K562 (cell line): ENCODE data around the gene HSPH1. TPM values are rescaled to one million over a fixed set of nuclear protein-coding genes. Genes with fewer than 3 reads are reported as not detected.

Source experiments
- ATF6 ChIP-seq: sonication (generic); formaldehyde crosslinking; IDR thresholded peaks from 2 replicates; pipeline ENCODE4 v1.4.0; 2020; ENCODE audit warnings: mild to moderate bottlenecking, missing genetic modification reagents
- HDAC6 ChIP-seq: IDR thresholded peaks from 2 replicates; pipeline ENCODE4 v1.6.1; 2012; ENCODE audit warnings: low read depth, mild to moderate bottlenecking, control low read depth, inconsistent platforms, low read length, moderate library complexity
- HMG20B ChIP-seq: fragments of 250-450 bp; sonication (Bioruptor Pico); IDR thresholded peaks from 2 replicates; pipeline ENCODE4 v1.5.0; 2021; ENCODE audit warnings: mild to moderate bottlenecking
- KDM2B ChIP-seq: fragments of 250-450 bp; sonication (Bioruptor Pico); IDR thresholded peaks from 2 replicates; pipeline ENCODE4 v1.8.0; 2021; ENCODE audit warnings: mild to moderate bottlenecking, moderate library complexity
- MEIS2 ChIP-seq: fragments of 450-650 bp; IDR thresholded peaks from 2 replicates; pipeline ENCODE4 v1.6.1; 2014; ENCODE audit warnings: mild to moderate bottlenecking; ENCODE audit not compliant: partially characterized antibody
- SMARCB1 ChIP-seq: IDR thresholded peaks from 2 replicates; pipeline ENCODE4 v1.6.1; 2011; ENCODE audit warnings: improper control_type of control experiment, low read depth; ENCODE audit not compliant: insufficient read length
- ZBTB8A ChIP-seq: fragments of 450-650 bp; IDR thresholded peaks from 2 replicates; pipeline ENCODE4 v1.6.1; 2018; ENCODE audit warnings: mild to moderate bottlenecking, moderate library complexity; ENCODE audit not compliant: partially characterized antibody
- ZNF253 ChIP-seq: fragments of 250-450 bp; sonication (Bioruptor Pico); conservative IDR thresholded peaks from 2 replicates; pipeline ENCODE4 v1.6.1; 2021; ENCODE audit warnings: mild to moderate bottlenecking
- ZNF354B ChIP-seq: fragments of 250-450 bp; sonication (Bioruptor Pico); IDR thresholded peaks from 2 replicates; pipeline ENCODE4 v1.4.0; 2020
- ZNF586 ChIP-seq: fragments of 450-650 bp; formaldehyde crosslinking; conservative IDR thresholded peaks from 2 replicates; pipeline ENCODE4 v1.4.0; 2020; ENCODE audit warnings: mild to moderate bottlenecking, moderate library complexity
- ZNF609 ChIP-seq: sonication (generic); formaldehyde crosslinking; IDR thresholded peaks from 2 replicates; pipeline ENCODE4 v1.8.1; 2023; ENCODE audit warnings: missing genetic modification reagents, mild to moderate bottlenecking, borderline replicate concordance
- ZNF76 ChIP-seq: fragments of 250-450 bp; sonication (Bioruptor Pico); IDR thresholded peaks from 2 replicates; pipeline ENCODE4 v1.4.0; 2020; ENCODE audit warnings: mild to moderate bottlenecking, moderate library complexity, borderline replicate concordance
- polyA plus RNA-seq, 8 experiments: library from polyadenylated mRNA; depleted of rRNA in 4 of 8; stranded (reverse) in 5 of 8; unstranded in 3 of 8; fragments of >200 nt; fragmentation: Nextera tagmentation in 2 of 8; fragmentation: Illumina TruSeq in 1 of 8; extraction: Ambion mirVana in 2 of 8; extraction: Trizol in 1 of 8; gene quantifications; 2 replicates each; pipeline versions ENCODE4 v1.2.1 to v1.2.3, GENCODE V29; 2011 to 2014; ENCODE audit warnings: inconsistent platforms in 1 of 8, missing spikeins in 1 of 8
- total RNA-seq, 7 experiments: library from RNA; depleted of rRNA in 6 of 7; stranded (reverse); fragments of >200 nt in 6 of 7; fragmentation: Illumina TruSeq in 2 of 7; extraction: Trizol in 2 of 7; gene quantifications; 2 replicates each; pipeline versions ENCODE4 v1.2.1 to v1.2.3, GENCODE V29; 2011 to 2021; ENCODE audit warnings: low replicate concordance in 1 of 7
- TF ChIP-seq, protein P1 (sequence below): fragments of 200-800 bp; sonication (Bioruptor generic); IDR thresholded peaks from 2 replicates; pipeline ENCODE4 v1.6.1; 2017; ENCODE audit warnings: missing genetic modification characterization, missing compliant biosample characterization
- TF ChIP-seq, protein P2 (sequence below), 2 experiments: fragments of 450-650 bp in 1 of 2; sonication (generic) in 1 of 2; formaldehyde crosslinking; conservative IDR thresholded peaks; 2 replicates each; pipeline versions ENCODE4 v1.4.0 to v1.8.1; 2020 to 2022; ENCODE audit warnings: mild to moderate bottlenecking in 1 of 2, missing genetic modification reagents in 1 of 2
- TF ChIP-seq, protein P3 (sequence below): fragments of 450-650 bp; formaldehyde crosslinking; IDR thresholded peaks from 2 replicates; pipeline ENCODE4 v1.4.0; 2020; ENCODE audit warnings: mild to moderate bottlenecking, moderate library complexity
- TF ChIP-seq, protein P4 (sequence below): IDR thresholded peaks from 2 replicates; pipeline ENCODE4 v1.6.1; 2011; ENCODE audit not compliant: insufficient read length; ENCODE audit errors: extremely low read depth

HSPH1 gene
- total and polyA plus RNA-seq, 9 of the 15 experiments (the other 6 are each of a cell fraction or from before 2014, with no cell fraction given) = 34.6 to 104 (median 64.7) TPM

DNA sequence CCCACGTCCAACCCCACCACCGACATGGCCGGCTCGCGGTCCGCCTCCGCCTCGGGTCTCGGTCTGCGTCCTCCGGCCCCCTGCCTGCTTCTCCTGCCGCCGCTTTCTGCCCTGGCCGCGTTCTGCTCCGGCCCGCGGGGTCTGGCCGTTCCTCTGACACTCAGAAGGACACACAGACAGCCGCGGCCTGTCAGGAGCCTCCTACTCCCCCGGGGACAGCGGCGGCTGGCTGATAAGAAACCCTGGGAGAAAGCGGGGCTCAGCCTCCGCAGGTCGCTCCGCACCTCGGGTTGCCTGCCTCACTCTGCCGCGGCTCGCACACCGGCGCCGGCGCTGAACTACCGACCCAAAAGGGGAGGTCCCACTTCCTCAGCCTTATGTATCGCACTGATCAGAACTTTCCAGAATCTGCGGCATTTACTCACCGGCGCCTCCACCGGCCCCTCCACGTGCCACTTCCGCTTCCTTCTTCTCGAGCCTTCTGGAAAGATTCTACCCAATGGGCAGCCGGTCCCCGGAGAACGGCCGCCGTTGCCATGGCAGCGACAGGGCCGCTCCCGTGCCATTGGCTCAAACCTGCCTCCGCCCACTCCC lies at the start of gene HSPH1 (continued):
- TF ChIP-seq, protein P1, sequence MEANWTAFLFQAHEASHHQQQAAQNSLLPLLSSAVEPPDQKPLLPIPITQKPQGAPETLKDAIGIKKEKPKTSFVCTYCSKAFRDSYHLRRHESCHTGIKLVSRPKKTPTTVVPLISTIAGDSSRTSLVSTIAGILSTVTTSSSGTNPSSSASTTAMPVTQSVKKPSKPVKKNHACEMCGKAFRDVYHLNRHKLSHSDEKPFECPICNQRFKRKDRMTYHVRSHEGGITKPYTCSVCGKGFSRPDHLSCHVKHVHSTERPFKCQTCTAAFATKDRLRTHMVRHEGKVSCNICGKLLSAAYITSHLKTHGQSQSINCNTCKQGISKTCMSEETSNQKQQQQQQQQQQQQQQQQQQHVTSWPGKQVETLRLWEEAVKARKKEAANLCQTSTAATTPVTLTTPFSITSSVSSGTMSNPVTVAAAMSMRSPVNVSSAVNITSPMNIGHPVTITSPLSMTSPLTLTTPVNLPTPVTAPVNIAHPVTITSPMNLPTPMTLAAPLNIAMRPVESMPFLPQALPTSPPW (CRISPR knock-in tag) = no peak
- TF ChIP-seq, protein P2, sequence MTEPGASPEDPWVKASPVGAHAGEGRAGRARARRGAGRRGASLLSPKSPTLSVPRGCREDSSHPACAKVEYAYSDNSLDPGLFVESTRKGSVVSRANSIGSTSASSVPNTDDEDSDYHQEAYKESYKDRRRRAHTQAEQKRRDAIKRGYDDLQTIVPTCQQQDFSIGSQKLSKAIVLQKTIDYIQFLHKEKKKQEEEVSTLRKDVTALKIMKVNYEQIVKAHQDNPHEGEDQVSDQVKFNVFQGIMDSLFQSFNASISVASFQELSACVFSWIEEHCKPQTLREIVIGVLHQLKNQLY (CRISPR knock-in tag; conservative IDR thresholded peaks at IDR 0.05) = no peak
- no peak for TF ChIP-seq KDM2B (CRISPR knock-in tag)
- TF ChIP-seq ZNF76 (CRISPR knock-in tag) = no peak
- TF ChIP-seq, protein P3, sequence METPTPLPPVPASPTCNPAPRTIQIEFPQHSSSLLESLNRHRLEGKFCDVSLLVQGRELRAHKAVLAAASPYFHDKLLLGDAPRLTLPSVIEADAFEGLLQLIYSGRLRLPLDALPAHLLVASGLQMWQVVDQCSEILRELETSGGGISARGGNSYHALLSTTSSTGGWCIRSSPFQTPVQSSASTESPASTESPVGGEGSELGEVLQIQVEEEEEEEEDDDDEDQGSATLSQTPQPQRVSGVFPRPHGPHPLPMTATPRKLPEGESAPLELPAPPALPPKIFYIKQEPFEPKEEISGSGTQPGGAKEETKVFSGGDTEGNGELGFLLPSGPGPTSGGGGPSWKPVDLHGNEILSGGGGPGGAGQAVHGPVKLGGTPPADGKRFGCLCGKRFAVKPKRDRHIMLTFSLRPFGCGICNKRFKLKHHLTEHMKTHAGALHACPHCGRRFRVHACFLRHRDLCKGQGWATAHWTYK (CRISPR knock-in tag) = no peak
- TF ChIP-seq ZNF586 (CRISPR knock-in tag) = no peak
- no peak for TF ChIP-seq ZNF253 (CRISPR knock-in tag)
- TF ChIP-seq, protein P4, sequence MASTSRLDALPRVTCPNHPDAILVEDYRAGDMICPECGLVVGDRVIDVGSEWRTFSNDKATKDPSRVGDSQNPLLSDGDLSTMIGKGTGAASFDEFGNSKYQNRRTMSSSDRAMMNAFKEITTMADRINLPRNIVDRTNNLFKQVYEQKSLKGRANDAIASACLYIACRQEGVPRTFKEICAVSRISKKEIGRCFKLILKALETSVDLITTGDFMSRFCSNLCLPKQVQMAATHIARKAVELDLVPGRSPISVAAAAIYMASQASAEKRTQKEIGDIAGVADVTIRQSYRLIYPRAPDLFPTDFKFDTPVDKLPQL = no peak
- no peak for TF ChIP-seq ZNF354B (CRISPR knock-in tag)
- no peak for TF ChIP-seq MEIS2
- TF ChIP-seq ZBTB8A = no peak
- no peak for TF ChIP-seq ZNF609 (CRISPR knock-in tag)
- no peak for TF ChIP-seq SMARCB1
- no peak for TF ChIP-seq HDAC6
- no peak for TF ChIP-seq HMG20B (CRISPR knock-in tag)
- TF ChIP-seq ATF6 (CRISPR knock-in tag) = no peak
